ENCODE data around the gene PRRG3.

PRRG3 gene

DNA sequence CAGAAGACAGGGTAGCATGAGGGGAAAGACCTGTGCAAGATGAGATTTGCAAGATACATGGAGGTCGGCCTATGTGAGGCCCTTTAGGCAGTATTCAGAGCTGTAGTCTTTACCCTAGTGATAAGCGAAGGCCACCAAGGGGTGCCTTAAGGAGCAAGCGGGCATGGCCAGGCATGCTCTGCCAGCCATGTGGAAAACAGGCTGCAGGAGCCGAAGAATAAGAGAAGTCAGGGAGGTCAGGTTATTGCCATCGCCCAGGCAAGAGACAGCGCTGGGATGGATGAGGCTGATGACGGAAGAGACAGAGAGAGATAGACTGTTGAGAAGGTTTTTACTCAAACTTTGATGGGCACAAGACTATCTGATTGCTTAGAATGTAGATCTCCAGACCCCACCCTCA lies 13.6 kb downstream of the PRRG3 start:
- TF ChIP-seq, protein P1, sequence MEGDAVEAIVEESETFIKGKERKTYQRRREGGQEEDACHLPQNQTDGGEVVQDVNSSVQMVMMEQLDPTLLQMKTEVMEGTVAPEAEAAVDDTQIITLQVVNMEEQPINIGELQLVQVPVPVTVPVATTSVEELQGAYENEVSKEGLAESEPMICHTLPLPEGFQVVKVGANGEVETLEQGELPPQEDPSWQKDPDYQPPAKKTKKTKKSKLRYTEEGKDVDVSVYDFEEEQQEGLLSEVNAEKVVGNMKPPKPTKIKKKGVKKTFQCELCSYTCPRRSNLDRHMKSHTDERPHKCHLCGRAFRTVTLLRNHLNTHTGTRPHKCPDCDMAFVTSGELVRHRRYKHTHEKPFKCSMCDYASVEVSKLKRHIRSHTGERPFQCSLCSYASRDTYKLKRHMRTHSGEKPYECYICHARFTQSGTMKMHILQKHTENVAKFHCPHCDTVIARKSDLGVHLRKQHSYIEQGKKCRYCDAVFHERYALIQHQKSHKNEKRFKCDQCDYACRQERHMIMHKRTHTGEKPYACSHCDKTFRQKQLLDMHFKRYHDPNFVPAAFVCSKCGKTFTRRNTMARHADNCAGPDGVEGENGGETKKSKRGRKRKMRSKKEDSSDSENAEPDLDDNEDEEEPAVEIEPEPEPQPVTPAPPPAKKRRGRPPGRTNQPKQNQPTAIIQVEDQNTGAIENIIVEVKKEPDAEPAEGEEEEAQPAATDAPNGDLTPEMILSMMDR (conservative IDR thresholded peaks at IDR 0.05; ENCODE audit: low read depth, low read length) = no peak
- no peaks in the 10 kb centered on the region for H3K79me2 ChIP-seq (ENCODE audit: insufficient read depth, low read depth)
- H3K4me3 ChIP-seq (IDR thresholded peaks at IDR 0.05; ENCODE audit: insufficient read depth, low read depth, low read length) = no peak overlapping the region
- no peak overlapping the region for H2AFZ ChIP-seq (ENCODE audit: low read depth)
- H4K20me1 ChIP-seq (ENCODE audit: insufficient read depth) = no peaks in the 10 kb centered on the region
- H3K27me3 ChIP-seq (ENCODE audit: insufficient read depth, low read depth) = no peaks in the 10 kb centered on the region
- H3K4me2 ChIP-seq = no peak overlapping the region
- no peak overlapping the region for H3K9ac ChIP-seq
- no peaks in the 10 kb centered on the region for H3K36me3 ChIP-seq (ENCODE audit: insufficient read depth)
- no peaks in the 10 kb centered on the region for H3K4me1 ChIP-seq (ENCODE audit: low read depth, poor library complexity, severe bottlenecking)
- no peak overlapping the region for H3K27ac ChIP-seq

GRCh38 chrX:151710457-151710856 lies 15.2 kb downstream of the PRRG3 start:
- Histone ChIP-seq H3K27me3 (ENCODE audit: insufficient read depth, low read depth) (no peaks in the 10 kb centered on the region), H3K27ac (no peak overlapping the region), H2AFZ (ENCODE audit: low read depth) (no peak overlapping the region), H3K4me3 (IDR thresholded peaks at IDR 0.05; ENCODE audit: insufficient read depth, low read depth, low read length) (no peak overlapping the region), H3K4me2 (no peak overlapping the region), H3K9ac (no peak overlapping the region), H3K79me2 (ENCODE audit: insufficient read depth, low read depth) (no peaks in the 10 kb centered on the region), H4K20me1 (ENCODE audit: insufficient read depth) (no peaks in the 10 kb centered on the region), H3K4me1 (ENCODE audit: low read depth, poor library complexity, severe bottlenecking) (no peaks in the 10 kb centered on the region), H3K36me3 (ENCODE audit: insufficient read depth) (no peaks in the 10 kb centered on the region)
- TF ChIP-seq, protein P1 (conservative IDR thresholded peaks at IDR 0.05; ENCODE audit: low read depth, low read length) = no peak

- Histone ChIP-seq H3K27ac (no peak overlapping the region), H3K36me3 (ENCODE audit: insufficient read depth) (no peaks in the 10 kb centered on the region), H3K9ac (no peak overlapping the region), H4K20me1 (ENCODE audit: insufficient read depth) (no peaks in the 10 kb centered on the region), H3K4me1 (ENCODE audit: low read depth, poor library complexity, severe bottlenecking) (no peaks in the 10 kb centered on the region), H3K27me3 (ENCODE audit: insufficient read depth, low read depth) (no peaks in the 10 kb centered on the region), H2AFZ (ENCODE audit: low read depth) (no peak overlapping the region), H3K4me3 (IDR thresholded peaks at IDR 0.05; ENCODE audit: insufficient read depth, low read depth, low read length) (no peak overlapping the region), H3K79me2 (ENCODE audit: insufficient read depth, low read depth) (no peaks in the 10 kb centered on the region), H3K4me2 (no peak overlapping the region)
- TF ChIP-seq, protein P1 (conservative IDR thresholded peaks at IDR 0.05; ENCODE audit: low read depth, low read length) = no peak
Observed at GRCh38 chrX:151711154-151711553, 15.9 kb downstream of the PRRG3 start.

GRCh38 chrX:151711787-151712186 lies 16.5 kb downstream of the PRRG3 start:
- TF ChIP-seq, protein P1 (conservative IDR thresholded peaks at IDR 0.05; ENCODE audit: low read depth, low read length) = no peak
- Histone ChIP-seq H3K4me3 (IDR thresholded peaks at IDR 0.05; ENCODE audit: insufficient read depth, low read depth, low read length) (no peak overlapping the region), H3K27me3 (ENCODE audit: insufficient read depth, low read depth) (no peaks in the 10 kb centered on the region), H3K4me2 (no peak overlapping the region), H3K36me3 (ENCODE audit: insufficient read depth) (no peaks in the 10 kb centered on the region), H2AFZ (ENCODE audit: low read depth) (no peak overlapping the region), H4K20me1 (ENCODE audit: insufficient read depth) (no peaks in the 10 kb centered on the region), H3K4me1 (ENCODE audit: low read depth, poor library complexity, severe bottlenecking) (no peaks in the 10 kb centered on the region), H3K9ac (no peak overlapping the region), H3K79me2 (ENCODE audit: insufficient read depth, low read depth) (no peaks in the 10 kb centered on the region), H3K27ac (no peak overlapping the region)
